Esophagus muscularis mucosa (tissue), 4 donors: ENCODE measurements around the gene SEPTIN10. TPM values are rescaled to one million over a fixed set of nuclear protein-coding genes. Genes with fewer than 3 reads are reported as not detected.

Experiments
- DNase-seq: peaks from one replicate; pipeline ENCODE4 v3.0.0-alpha.2; 2017; ENCODE audit errors: extremely low spot score
- H3K27ac ChIP-seq, 4 donors: fragments of 200-600 bp; sonication (generic); replicated peaks in 1 of 4; 1 replicate in 3 of 4; 2 replicates in 1 of 4; pipeline ENCODE4 v1.5.1; 2016 to 2019; ENCODE audit warnings: mild to moderate bottlenecking in 1 of 4
- H3K27me3 ChIP-seq, 4 donors: fragments of 200-600 bp; sonication (generic); one replicate each; pipeline versions ENCODE4 v1.5.1 to v1.6.0; 2016 to 2019
- H3K36me3 ChIP-seq, 4 donors: fragments of 200-600 bp; sonication (generic); one replicate each; pipeline ENCODE4 v1.5.1; 2016 to 2019
- H3K4me1 ChIP-seq, 4 donors: fragments of 200-600 bp; sonication (generic); one replicate each; pipeline ENCODE4 v1.5.1; 2016 to 2019
- H3K4me3 ChIP-seq, 4 donors: fragments of 200-600 bp; sonication (generic); 1 replicate in 2 of 4; 2 replicates in 2 of 4; pipeline ENCODE4 v1.5.1; 2016 to 2019; ENCODE audit warnings: mild to moderate bottlenecking in 4 of 4, moderate library complexity in 1 of 4
- H3K9me3 ChIP-seq, 4 donors: fragments of 200-600 bp; sonication (generic); 1 replicate in 3 of 4; 2 replicates in 1 of 4; pipeline ENCODE4 v1.5.1; 2016 to 2019
- EP300 ChIP-seq: sonication (generic); formaldehyde crosslinking; IDR thresholded peaks from one replicate; pipeline ENCODE4 v1.6.1; 2017; ENCODE audit warnings: antibody characterized with exemption
- POLR2A ChIP-seq: fragments of 450-650 bp; IDR thresholded peaks from one replicate; pipeline ENCODE4 v1.6.1; 2017; ENCODE audit warnings: antibody characterized with exemption, moderate library complexity, mild to moderate bottlenecking, low read depth
- POLR2AphosphoS5 ChIP-seq, 2 donors: sonication (generic); formaldehyde crosslinking; IDR thresholded peaks; one replicate each; pipeline ENCODE4 v1.6.1; 2017; ENCODE audit warnings: antibody characterized with exemption in 2 of 2
- WGBS: methylation state at CpG from one replicate; pipeline ENCODE4 v1.1.5; 2018; 5-methylcytosine and 5-hydroxymethylcytosine counted together
- intact Hi-C: fragments of 100-400 bp; cut with DNase I; formaldehyde crosslinking; loops from one replicate; pipeline ENCODE4 v1.15.1; 2023
- total RNA-seq, 4 donors: library from RNA; depleted of rRNA; stranded (reverse); fragments of >200 nt; gene quantifications; one replicate each; pipeline versions ENCODE4 v1.1.0 to v1.2.1, GENCODE V29; 2016
- TF ChIP-seq, protein P1 (sequence below), 3 experiments: fragments of 200-600 bp in 2 of 3; fragments of 450-650 bp in 1 of 3; sonication (generic) in 2 of 3; IDR thresholded peaks; one replicate each; pipeline ENCODE4 v1.5.1; 2017 to 2019; ENCODE audit warnings: antibody characterized with exemption in 3 of 3, mild to moderate bottlenecking in 2 of 3, moderate library complexity in 1 of 3

The SEPTIN10 gene
- total RNA-seq, 4 donors from 2014 or later, result 133 to 203 (median 159) TPM

DNA sequence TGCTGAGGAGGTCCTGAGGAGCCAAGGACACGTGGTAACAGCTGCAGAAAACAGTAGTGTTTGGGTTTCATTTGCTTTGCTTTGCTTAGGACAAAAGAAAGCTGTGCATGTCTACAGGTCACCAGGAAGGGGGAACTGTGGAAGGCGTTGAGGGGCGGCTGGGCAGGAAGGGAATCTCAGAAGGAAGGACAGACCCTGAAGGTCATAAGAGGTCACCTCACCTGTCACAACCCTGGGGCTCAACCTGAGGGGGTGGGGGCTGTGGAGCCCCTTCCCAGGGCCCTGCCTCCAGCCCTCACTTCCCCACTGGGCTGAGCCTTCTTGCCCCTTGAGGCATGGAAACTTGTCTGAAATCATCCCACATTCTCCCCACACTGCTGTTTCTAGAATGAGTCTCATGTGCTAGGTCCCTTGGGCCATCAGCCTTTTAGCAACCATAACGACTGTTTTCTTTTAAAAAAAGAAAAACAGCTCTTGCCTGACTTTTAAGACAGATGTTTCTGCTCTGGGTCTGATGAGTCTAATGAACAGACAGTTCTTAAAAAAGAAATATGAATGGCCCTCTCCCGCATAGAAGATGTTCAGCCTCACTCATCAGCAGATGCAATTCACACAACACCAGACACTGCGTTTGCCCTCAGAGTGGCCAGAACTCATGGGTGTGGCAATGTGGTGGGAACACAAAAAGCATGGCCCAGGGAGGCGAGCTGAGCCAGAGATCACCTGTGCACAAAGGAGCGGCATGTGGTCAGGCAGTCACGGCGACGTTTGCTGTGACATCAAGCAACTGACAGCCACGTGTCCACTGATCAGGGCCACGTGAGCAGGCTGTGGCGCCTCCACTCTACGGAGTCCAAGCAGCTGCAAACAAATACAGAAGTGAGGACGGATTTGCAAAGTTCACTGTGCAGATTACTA lies 84.0 kb downstream of the SEPTIN10 start:
- 77% methylated on average over 16 of the region's 16 CpGs for WGBS
- Histone ChIP-seq H3K36me3 (no peaks in the 10 kb centered on the region), H3K4me1 (peaks cover 0 to 6% (median 3%) of the 10 kb centered on the region in 4 donors), H3K27ac (peak overlapping the region in 2 of 4 donors; percentile 13 to 40), H3K27me3 (peaks cover 0 to 21% (median 0%) of the 10 kb centered on the region in 4 donors), H3K4me3 (no peak overlapping the region), H3K9me3 (no peaks in the 10 kb centered on the region)
- no peak for DNase-seq
- intact Hi-C loops, result no loop called here
- TF ChIP-seq POLR2AphosphoS5 (IDR thresholded peaks at IDR 0.05) (no peak), POLR2A (no peak), EP300 (no peak)
- TF ChIP-seq, protein P1, sequence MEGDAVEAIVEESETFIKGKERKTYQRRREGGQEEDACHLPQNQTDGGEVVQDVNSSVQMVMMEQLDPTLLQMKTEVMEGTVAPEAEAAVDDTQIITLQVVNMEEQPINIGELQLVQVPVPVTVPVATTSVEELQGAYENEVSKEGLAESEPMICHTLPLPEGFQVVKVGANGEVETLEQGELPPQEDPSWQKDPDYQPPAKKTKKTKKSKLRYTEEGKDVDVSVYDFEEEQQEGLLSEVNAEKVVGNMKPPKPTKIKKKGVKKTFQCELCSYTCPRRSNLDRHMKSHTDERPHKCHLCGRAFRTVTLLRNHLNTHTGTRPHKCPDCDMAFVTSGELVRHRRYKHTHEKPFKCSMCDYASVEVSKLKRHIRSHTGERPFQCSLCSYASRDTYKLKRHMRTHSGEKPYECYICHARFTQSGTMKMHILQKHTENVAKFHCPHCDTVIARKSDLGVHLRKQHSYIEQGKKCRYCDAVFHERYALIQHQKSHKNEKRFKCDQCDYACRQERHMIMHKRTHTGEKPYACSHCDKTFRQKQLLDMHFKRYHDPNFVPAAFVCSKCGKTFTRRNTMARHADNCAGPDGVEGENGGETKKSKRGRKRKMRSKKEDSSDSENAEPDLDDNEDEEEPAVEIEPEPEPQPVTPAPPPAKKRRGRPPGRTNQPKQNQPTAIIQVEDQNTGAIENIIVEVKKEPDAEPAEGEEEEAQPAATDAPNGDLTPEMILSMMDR (IDR thresholded peaks at IDR 0.05), result no peak

DNA sequence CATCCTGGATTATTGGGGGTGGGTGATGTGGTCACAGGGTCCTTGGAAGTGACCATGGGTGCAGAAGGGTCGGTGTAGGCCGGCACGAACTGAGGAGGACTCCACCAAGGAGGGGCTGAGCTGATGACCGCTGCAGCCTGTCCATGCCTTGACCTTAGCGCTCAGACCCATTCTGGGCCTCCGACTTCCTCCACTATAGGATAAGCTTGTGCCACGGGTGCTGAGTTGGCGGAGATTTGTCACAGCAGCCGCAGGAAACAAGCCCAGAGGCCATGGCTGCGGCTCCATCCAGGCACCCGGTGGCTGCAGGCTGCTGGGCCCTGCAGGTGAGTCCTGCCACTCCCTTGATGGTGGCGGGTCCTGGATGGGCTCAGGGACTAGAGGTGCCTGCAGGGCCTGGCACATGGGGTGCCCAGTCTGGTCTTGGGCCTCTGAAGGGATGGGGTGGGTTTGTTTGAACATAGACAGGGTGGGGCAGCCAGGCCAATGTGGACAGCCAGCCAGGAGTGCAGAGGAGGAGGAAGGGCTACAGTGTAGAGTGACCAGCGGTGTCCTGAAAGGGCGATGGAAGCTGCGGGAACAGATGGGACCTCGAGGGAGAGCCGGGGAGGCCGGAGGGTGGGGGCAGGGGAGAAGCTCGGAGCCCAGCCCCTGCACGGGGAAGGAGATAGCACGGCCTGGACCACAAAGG lies 84.8 kb downstream of the SEPTIN10 start:
- no peaks in the 10 kb centered on the region for H3K9me3 ChIP-seq
- peaks cover 0 to 6% (median 3%) of the 10 kb centered on the region in 4 donors for H3K4me1 ChIP-seq
- peaks cover 0 to 21% (median 0%) of the 10 kb centered on the region in 4 donors for H3K27me3 ChIP-seq
- no peak overlapping the region for H3K4me3 ChIP-seq
- H3K36me3 ChIP-seq, result no peaks in the 10 kb centered on the region
- intact Hi-C loops, result no loop called here
- no peak for DNase-seq
- 86% methylated on average over 19 of the region's 21 CpGs for WGBS
- TF ChIP-seq EP300 (no peak), POLR2A (no peak), POLR2AphosphoS5 (IDR thresholded peaks at IDR 0.05) (no peak)
- TF ChIP-seq, protein P1 (IDR thresholded peaks at IDR 0.05), result no peak
- H3K27ac ChIP-seq, result no peak overlapping the region

DNA sequence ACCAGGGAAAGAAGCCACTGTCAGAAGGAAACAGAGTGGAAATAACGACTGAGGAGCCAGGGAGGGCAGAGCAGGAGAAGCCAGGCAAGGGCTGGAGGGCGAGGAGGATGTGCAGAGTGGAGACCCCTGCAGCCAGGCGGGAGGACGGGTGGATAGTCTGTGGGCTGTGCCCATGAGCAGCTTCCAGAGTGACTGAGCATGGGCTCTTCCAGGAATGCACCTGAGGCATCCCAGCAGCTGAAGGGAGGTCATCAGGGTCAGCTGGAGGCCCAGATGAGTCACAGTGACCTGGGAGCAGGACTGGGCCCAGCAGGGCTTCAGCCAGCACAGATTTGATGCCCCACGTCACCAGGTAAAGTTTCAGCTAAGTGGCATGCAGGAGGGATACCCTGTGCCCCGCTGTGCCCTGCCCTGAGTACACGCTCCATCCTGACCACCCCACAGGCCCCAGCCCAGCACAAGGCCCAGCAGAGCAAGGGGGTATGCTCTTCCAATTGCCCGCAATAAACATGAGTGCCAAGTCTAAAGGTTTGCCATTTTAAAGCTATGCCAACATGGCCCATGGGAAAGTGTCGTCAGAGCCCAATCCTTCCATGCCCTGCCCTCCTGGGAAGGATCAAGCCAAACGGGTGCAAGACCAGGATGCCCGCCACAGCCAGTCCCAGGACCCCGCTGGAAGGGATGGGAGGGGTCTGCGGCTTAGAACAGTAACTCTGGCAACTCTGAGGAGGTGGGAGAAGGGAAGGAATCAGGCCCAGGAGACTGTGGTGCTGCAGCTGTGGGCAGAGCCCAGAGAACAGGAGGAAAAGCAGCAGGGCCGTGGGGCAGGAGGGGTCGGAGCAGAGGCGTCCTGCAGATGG lies 85.7 kb downstream of the SEPTIN10 start:
- WGBS, result 93% methylated on average over 14 of the region's 16 CpGs
- H3K36me3 ChIP-seq, result no peaks in the 10 kb centered on the region
- TF ChIP-seq EP300 (no peak), POLR2AphosphoS5 (IDR thresholded peaks at IDR 0.05) (no peak), POLR2A (no peak)
- TF ChIP-seq, protein P1 (IDR thresholded peaks at IDR 0.05), result no peak
- H3K27me3 ChIP-seq, result peaks cover 0 to 21% (median 0%) of the 10 kb centered on the region in 4 donors
- H3K4me3 ChIP-seq, result no peak overlapping the region
- DNase-seq, result no peak
- peaks cover 0 to 6% (median 3%) of the 10 kb centered on the region in 4 donors for H3K4me1 ChIP-seq
- intact Hi-C loops, result no loop called here
- no peak overlapping the region for H3K27ac ChIP-seq
- H3K9me3 ChIP-seq, result no peaks in the 10 kb centered on the region

DNA sequence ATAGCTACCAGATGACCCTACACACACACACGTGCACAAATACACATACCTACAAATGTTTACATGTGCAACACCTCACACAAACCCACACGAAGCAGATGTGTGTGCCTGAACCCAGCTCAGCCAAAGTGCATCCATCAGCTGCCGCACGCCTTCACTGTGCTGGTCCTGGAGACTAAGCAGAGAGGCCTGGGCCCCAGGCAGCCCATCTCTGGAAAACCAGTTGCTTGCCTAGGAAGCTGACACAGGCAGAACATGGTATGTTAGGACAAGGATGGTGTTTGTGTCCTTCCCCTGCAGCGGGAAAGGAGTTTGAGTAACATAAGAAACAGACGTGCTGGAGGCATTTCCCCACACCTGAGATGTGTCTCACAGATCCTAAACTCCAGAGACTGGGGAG lies 86.7 kb downstream of the SEPTIN10 start:
- DNase-seq, result no peak
- no peak for TF ChIP-seq POLR2A
- TF ChIP-seq EP300, result no peak
- no peak for TF ChIP-seq POLR2AphosphoS5 (IDR thresholded peaks at IDR 0.05)
- TF ChIP-seq, protein P1 (IDR thresholded peaks at IDR 0.05), result no peak
- H3K27me3 ChIP-seq, result peaks cover 0 to 21% (median 0%) of the 10 kb centered on the region in 4 donors
- H3K36me3 ChIP-seq, result no peaks in the 10 kb centered on the region
- H3K9me3 ChIP-seq, result no peaks in the 10 kb centered on the region
- H3K4me1 ChIP-seq, result peaks cover 0 to 6% (median 3%) of the 10 kb centered on the region in 4 donors
- intact Hi-C loops, result no loop called here
- no peak overlapping the region for H3K27ac ChIP-seq
- WGBS, result 89% methylated on average over 2 of the region's 6 CpGs
- H3K4me3 ChIP-seq, result no peak overlapping the region
